T-helper 17 cell (primary cell): Measurements from ENCODE around the gene CCL13. TPM values are rescaled to one million over a fixed set of nuclear protein-coding genes. Genes with fewer than 3 reads are reported as not detected.

ENCODE experiments used
- ATAC-seq: fragments of 150-1000 bp; cut with Tn5 transposase; 2 replicates; pipeline ENCODE4 v1.10.0; 2021; ENCODE audit warnings: mild to moderate bottlenecking, moderate library complexity
- DNase-seq, 3 donors: peaks; one replicate each; pipeline versions ENCODE4 v3.0.0 to v3.0.0-alpha.2; 2020 to 2021
- H3K9me3 ChIP-seq: one replicate; pipeline ENCODE4 v1.7.0; 2013; ENCODE audit warnings: low read length, mild to moderate bottlenecking; ENCODE audit not compliant: control insufficient read depth, poor library complexity, severe bottlenecking
- H3K27ac Mint-ChIP-seq: one replicate; pipeline ENCODE4 v1.8.0; 2022; ENCODE audit warnings: mild to moderate bottlenecking, moderate library complexity, mixed read lengths
- H3K27me3 Mint-ChIP-seq: one replicate; pipeline ENCODE4 v1.8.0; 2022; ENCODE audit warnings: mixed read lengths
- H3K36me3 Mint-ChIP-seq: one replicate; pipeline ENCODE4 v1.8.0; 2022; ENCODE audit warnings: low read depth, mixed read lengths
- H3K4me1 Mint-ChIP-seq: one replicate; pipeline ENCODE4 v1.8.0; 2022; ENCODE audit warnings: mild to moderate bottlenecking, mixed read lengths
- H3K4me3 Mint-ChIP-seq: one replicate; pipeline ENCODE4 v1.8.0; 2022; ENCODE audit warnings: mild to moderate bottlenecking, moderate library complexity, mixed read lengths
- total RNA-seq, 4 donors: library from RNA in 2 of 4; stranded (reverse) in 2 of 4; gene quantifications; one replicate each; pipeline ENCODE4 v1.2.3 and lab custom pipeline; 2022 to 2026

Gene CCL13
- total RNA-seq, 2 donors from 2014 or later: not detected

- DNase-seq: no peak
- no peaks in the 10 kb centered on the region for H3K9me3 ChIP-seq
- peaks cover 2% of the 10 kb centered on the region for H3K4me1 Mint-ChIP-seq
- peak; percentile 23 for ATAC-seq
- H3K27ac Mint-ChIP-seq: no peak overlapping the region
- H3K4me3 Mint-ChIP-seq: no peak overlapping the region
- H3K36me3 Mint-ChIP-seq: peaks cover 2% of the 10 kb centered on the region
- peaks cover 60% of the 10 kb centered on the region for H3K27me3 Mint-ChIP-seq
Observed at GRCh38 chr17:34398990-34399389, 42.7 kb downstream of the CCL13 start.

GRCh38 chr17:34399725-34400124, 43.4 kb downstream of the CCL13 start:
- peaks cover 2% of the 10 kb centered on the region for H3K36me3 Mint-ChIP-seq
- H3K4me3 Mint-ChIP-seq: no peak overlapping the region
- peaks cover 2% of the 10 kb centered on the region for H3K4me1 Mint-ChIP-seq
- no peaks in the 10 kb centered on the region for H3K9me3 ChIP-seq
- H3K27ac Mint-ChIP-seq: no peak overlapping the region
- H3K27me3 Mint-ChIP-seq: peaks cover 58% of the 10 kb centered on the region
- DNase-seq: no peak
- ATAC-seq: no peak

GRCh38 chr17:34400301-34400931, 44.1 kb downstream of the CCL13 start:
- H3K4me1 Mint-ChIP-seq: peaks cover 2% of the 10 kb centered on the region
- ATAC-seq (no peak), DNase-seq (no peak)
- peaks cover 51% of the 10 kb centered on the region for H3K27me3 Mint-ChIP-seq
- no peaks in the 10 kb centered on the region for H3K9me3 ChIP-seq
- H3K4me3 Mint-ChIP-seq: no peak overlapping the region
- H3K36me3 Mint-ChIP-seq: peaks cover 2% of the 10 kb centered on the region
- no peak overlapping the region for H3K27ac Mint-ChIP-seq

- H3K27ac Mint-ChIP-seq: no peak overlapping the region
- no peak for DNase-seq
Observed at GRCh38 chr17:34401165-34401564, 44.9 kb downstream of the CCL13 start.

GRCh38 chr17:34403006-34403405, 46.7 kb downstream of the CCL13 start:
- H3K9me3 ChIP-seq: no peaks in the 10 kb centered on the region
- ATAC-seq (no peak), DNase-seq (no peak)
- Mint-ChIP-seq H3K27ac (no peak overlapping the region), H3K4me1 (peaks cover 2% of the 10 kb centered on the region), H3K36me3 (peaks cover 2% of the 10 kb centered on the region), H3K4me3 (no peak overlapping the region), H3K27me3 (peaks cover 58% of the 10 kb centered on the region)

More at GRCh38 chr17:34401165-34401564, 44.9 kb downstream of the CCL13 start:
- Mint-ChIP-seq H3K4me3 (no peak overlapping the region), H3K27me3 (peaks cover 53% of the 10 kb centered on the region), H3K4me1 (peaks cover 2% of the 10 kb centered on the region), H3K36me3 (peaks cover 2% of the 10 kb centered on the region)
- H3K9me3 ChIP-seq: no peaks in the 10 kb centered on the region
- no peak for ATAC-seq

- H3K27me3 Mint-ChIP-seq: peaks cover 73% of the 10 kb centered on the region
- H3K4me3 Mint-ChIP-seq: no peak overlapping the region
- ATAC-seq (no peak), DNase-seq (no peak)
- H3K36me3 Mint-ChIP-seq: peaks cover 2% of the 10 kb centered on the region
- no peak overlapping the region for H3K27ac Mint-ChIP-seq
- H3K4me1 Mint-ChIP-seq: peaks cover 4% of the 10 kb centered on the region
- H3K9me3 ChIP-seq: no peaks in the 10 kb centered on the region
Observed at GRCh38 chr17:34406226-34406625, 49.9 kb downstream of the CCL13 start.

Other genes with a start within 250 kb of the CCL13 start
- not detected for gene CCL2, start 101.2 kb upstream of the CCL13 start, total RNA-seq
- gene CCL7, start 86.3 kb upstream of the CCL13 start, total RNA-seq: not detected
- not detected for gene CCL11, start 70.7 kb upstream of the CCL13 start, total RNA-seq
- gene CCL8, start 37.0 kb upstream of the CCL13 start, total RNA-seq: not detected
- gene CCL1, start 6.8 kb downstream of the CCL13 start, total RNA-seq: not detected
- gene TMEM132E, start 223.1 kb downstream of the CCL13 start, total RNA-seq: not detected